HepG2 (cell line): Measurements from ENCODE around the gene PRKCZ. TPM values are rescaled to one million over a fixed set of nuclear protein-coding genes. Genes with fewer than 3 reads are reported as not detected.
A peak's percentile ranks its signal among the peaks of the same experiment; 100 is the strongest.

Experiments used
- AGO1 ChIP-seq: fragments of 200-400 bp; formaldehyde crosslinking; IDR thresholded peaks from 2 replicates; pipeline ENCODE4 v1.6.1; 2017; ENCODE audit warnings: mild to moderate bottlenecking, low read depth, low read length, moderate library complexity; ENCODE audit not compliant: poor library complexity, severe bottlenecking
- ATF1 ChIP-seq: IDR thresholded peaks from 2 replicates; pipeline ENCODE4 v1.6.1; 2016; ENCODE audit warnings: mild to moderate bottlenecking, control low read depth
- CREM ChIP-seq, 2 experiments: sonication (generic) in 1 of 2; formaldehyde crosslinking in 1 of 2; IDR thresholded peaks; 2 replicates each; pipeline versions ENCODE4 v1.4.0 to v1.6.1; 2016 to 2020; ENCODE audit warnings: antibody characterized with exemption in 1 of 2, mild to moderate bottlenecking in 1 of 2, missing genetic modification reagents in 1 of 2
- EED ChIP-seq: sonication (generic); formaldehyde crosslinking; IDR thresholded peaks from 2 replicates; pipeline ENCODE4 v1.5.0; 2020; ENCODE audit warnings: mild to moderate bottlenecking, missing genetic modification reagents
- HES4 ChIP-seq: sonication (generic); formaldehyde crosslinking; IDR thresholded peaks from 2 replicates; pipeline ENCODE4 v1.9.0; 2021; ENCODE audit warnings: mild to moderate bottlenecking, missing genetic modification reagents, borderline replicate concordance
- KLF11 ChIP-seq: IDR thresholded peaks from 2 replicates; pipeline ENCODE4 v1.6.1; 2016; ENCODE audit warnings: missing compliant biosample characterization
- MIER3 ChIP-seq: IDR thresholded peaks from 2 replicates; pipeline ENCODE4 v1.6.1; 2016; ENCODE audit warnings: missing compliant biosample characterization, borderline replicate concordance
- MIXL1 ChIP-seq: IDR thresholded peaks from 2 replicates; pipeline ENCODE4 v1.6.1; 2016
- NFATC3 ChIP-seq: sonication (generic); formaldehyde crosslinking; IDR thresholded peaks from 2 replicates; pipeline ENCODE4 v1.5.1; 2020; ENCODE audit warnings: mild to moderate bottlenecking, missing genetic modification reagents
- PAX8 ChIP-seq: sonication (generic); formaldehyde crosslinking; IDR thresholded peaks from 2 replicates; pipeline ENCODE4 v1.8.0; 2022; ENCODE audit warnings: mild to moderate bottlenecking, missing genetic modification reagents, borderline replicate concordance
- PCBP1 ChIP-seq: fragments of 200-400 bp; formaldehyde crosslinking; IDR thresholded peaks from 2 replicates; pipeline ENCODE4 v1.6.1; 2017; ENCODE audit warnings: mild to moderate bottlenecking, low read depth, low read length, borderline replicate concordance
- PRMT3 ChIP-seq: sonication (generic); formaldehyde crosslinking; IDR thresholded peaks from 2 replicates; pipeline ENCODE4 v1.8.1; 2022; ENCODE audit warnings: low read depth, mild to moderate bottlenecking, moderate library complexity, missing genetic modification reagents, borderline replicate concordance
- RXRB ChIP-seq: IDR thresholded peaks from 2 replicates; pipeline ENCODE4 v1.6.1; 2016; ENCODE audit warnings: borderline replicate concordance, missing genetic modification reagents, missing compliant biosample characterization
- SATB2 ChIP-seq: sonication (generic); formaldehyde crosslinking; IDR thresholded peaks from 2 replicates; pipeline ENCODE4 v1.5.0; 2020; ENCODE audit warnings: missing genetic modification reagents
- SKI ChIP-seq: fragments of 450-650 bp; IDR thresholded peaks from one replicate; pipeline ENCODE4 v1.6.1; 2018; ENCODE audit warnings: mild to moderate bottlenecking; ENCODE audit not compliant: partially characterized antibody
- SOX6 ChIP-seq, 2 experiments: fragments of 450-650 bp in 1 of 2; sonication (generic) in 1 of 2; formaldehyde crosslinking in 1 of 2; IDR thresholded peaks; 2 replicates each; pipeline versions ENCODE4 v1.4.0 to v1.6.1; 2017 to 2020; ENCODE audit warnings: antibody characterized with exemption in 1 of 2, mild to moderate bottlenecking in 1 of 2, missing genetic modification reagents in 1 of 2
- ZBTB38 ChIP-seq: sonication (generic); formaldehyde crosslinking; IDR thresholded peaks from 2 replicates; pipeline ENCODE4 v1.5.1; 2020; ENCODE audit warnings: mild to moderate bottlenecking, missing genetic modification reagents
- ZIK1 ChIP-seq: sonication (generic); formaldehyde crosslinking; IDR thresholded peaks from 2 replicates; pipeline ENCODE4 v1.5.0; 2020; ENCODE audit warnings: mild to moderate bottlenecking, low read depth, missing genetic modification reagents, borderline replicate concordance
- ZKSCAN8 ChIP-seq: IDR thresholded peaks from 2 replicates; pipeline ENCODE4 v1.6.1; 2016; ENCODE audit warnings: borderline replicate concordance, missing genetic modification reagents, missing compliant biosample characterization
- ZMAT3 ChIP-seq: sonication (generic); formaldehyde crosslinking; conservative IDR thresholded peaks from 2 replicates; pipeline ENCODE4 v1.7.0; 2021; ENCODE audit warnings: missing genetic modification reagents
- ZMYM3 ChIP-seq: sonication (generic); formaldehyde crosslinking; IDR thresholded peaks from 2 replicates; pipeline ENCODE4 v1.5.1; 2020; ENCODE audit warnings: mild to moderate bottlenecking, missing genetic modification reagents
- ZNF3 ChIP-seq: IDR thresholded peaks from 2 replicates; pipeline ENCODE4 v1.7.0; 2017; ENCODE audit warnings: inconsistent platforms
- ZNF337 ChIP-seq: sonication (generic); formaldehyde crosslinking; IDR thresholded peaks from 2 replicates; pipeline ENCODE4 v1.5.1; 2020; ENCODE audit warnings: missing genetic modification reagents, low read depth, mild to moderate bottlenecking, borderline replicate concordance
- polyA plus RNA-seq, 8 experiments: library from polyadenylated mRNA; depleted of rRNA in 3 of 8; stranded (reverse) in 7 of 8; unstranded in 1 of 8; fragments of >200 nt; fragmentation: Illumina TruSeq in 4 of 8; extraction: Trizol in 4 of 8; gene quantifications; 2 replicates each; pipeline versions ENCODE4 v1.2.1 to v1.2.3, GENCODE V29; 2011 to 2016; ENCODE audit warnings: low read depth in 4 of 8, missing spikeins in 1 of 8, mixed read lengths in 1 of 8; ENCODE audit not compliant: insufficient read depth in 1 of 8
- total RNA-seq, 5 experiments: library from RNA; depleted of rRNA; stranded (reverse); fragments of >200 nt; fragmentation: Illumina TruSeq; extraction: Trizol; gene quantifications; 2 replicates each; pipeline ENCODE4 v1.2.3, GENCODE V29; 2016; ENCODE audit warnings: low read depth in 1 of 5
- TF ChIP-seq, protein P1 (sequence below): sonication (generic); formaldehyde crosslinking; IDR thresholded peaks from 2 replicates; pipeline ENCODE4 v1.8.1; 2023; ENCODE audit warnings: missing genetic modification reagents, mild to moderate bottlenecking, borderline replicate concordance

Gene PRKCZ
- total and polyA plus RNA-seq, 2 of the 13 experiments (the other 11 are each of a cell fraction or from before 2014, with no cell fraction given): 34.7 to 85.2 TPM

DNA sequence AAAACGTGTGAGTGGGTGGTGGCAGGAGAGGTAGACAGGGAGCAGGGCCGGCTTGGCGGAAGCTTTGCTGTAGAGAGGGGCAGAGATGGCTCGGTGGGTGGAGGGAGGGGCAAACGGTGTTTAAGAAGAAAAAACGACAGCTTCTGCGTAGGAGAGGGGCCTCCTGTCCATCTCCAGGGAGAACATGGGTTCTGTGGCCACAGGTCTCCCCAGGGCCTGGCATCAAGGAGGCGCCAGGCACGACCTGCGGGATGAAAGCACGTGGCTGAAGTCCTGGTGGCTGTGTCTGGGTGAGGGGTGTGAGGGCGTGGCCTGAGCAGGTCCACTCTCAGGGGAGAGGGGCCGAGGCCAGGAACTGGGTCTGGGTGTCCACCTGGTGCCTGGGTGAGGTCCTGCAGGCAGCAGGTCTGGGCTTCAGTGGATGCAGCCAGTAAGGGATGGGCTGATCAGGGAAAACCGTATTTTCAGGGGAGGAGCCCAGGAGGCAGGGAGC, 940 bp upstream of the PRKCZ start (continued):
- TF ChIP-seq SOX6 (IDR thresholded peaks at IDR 0.05) (no peak), SOX6 (CRISPR knock-in tag; IDR thresholded peaks at IDR 0.05) (no peak), HES4 (CRISPR knock-in tag) (no peak; the same call in 1 of the 2 replicates), MIXL1 (CRISPR knock-in tag) (0 out of 2 replicates have a peak, but pooled peaks have one; percentile 63), ZNF3 (CRISPR knock-in tag) (no peak), RXRB (CRISPR knock-in tag) (no peak; the same call in 1 of the 2 replicates), MIER3 (no peak), SATB2 (CRISPR knock-in tag) (no peak), ZMYM3 (CRISPR knock-in tag) (peak; percentile 52; the same call in 1 of the 2 replicates), ZNF337 (CRISPR knock-in tag) (no peak), EED (CRISPR knock-in tag) (no peak), ZMAT3 (CRISPR knock-in tag) (peak; percentile 84; the same call in 1 of the 2 replicates), SKI (no peak), ZIK1 (CRISPR knock-in tag) (peak; percentile 43; the same call in 1 of the 2 replicates), KLF11 (CRISPR knock-in tag) (peak; percentile 71; the same call in 1 of the 2 replicates), ZKSCAN8 (CRISPR knock-in tag) (no peak), ATF1 (CRISPR knock-in tag) (no peak), ZBTB38 (peak; percentile 52), PCBP1 (0 out of 2 replicates have a peak, but pooled peaks have one; percentile 49), NFATC3 (no peak), AGO1 (no peak), CREM (IDR thresholded peaks at IDR 0.05) (no peak), CREM (CRISPR knock-in tag; IDR thresholded peaks at IDR 0.05) (no peak), PAX8 (CRISPR knock-in tag) (no peak), PRMT3 (no peak)
- TF ChIP-seq, protein P1, sequence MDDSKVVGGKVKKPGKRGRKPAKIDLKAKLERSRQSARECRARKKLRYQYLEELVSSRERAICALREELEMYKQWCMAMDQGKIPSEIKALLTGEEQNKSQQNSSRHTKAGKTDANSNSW: no peak
